ENCODE measurements around the gene PLCH1.

Gene PLCH1

DNA sequence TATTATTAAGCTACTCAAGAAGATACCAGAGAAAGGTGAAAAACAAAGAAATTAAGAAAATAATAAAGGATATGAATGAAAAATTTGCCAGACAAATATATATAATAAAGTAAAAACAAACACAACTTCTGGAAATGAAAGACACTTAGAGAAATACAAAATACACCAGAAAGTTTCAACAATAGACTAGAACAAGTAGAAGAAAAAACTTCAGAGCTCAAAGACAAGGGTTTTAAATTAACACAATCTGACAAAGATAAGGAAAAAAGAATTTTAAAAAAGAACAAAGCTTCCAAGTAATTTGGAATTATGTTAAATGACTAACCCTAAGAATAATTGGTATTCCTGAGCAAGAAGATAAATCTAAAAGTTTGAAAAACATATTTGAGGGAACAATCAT, 135.3 kb downstream of the PLCH1 start:
- peaks cover 1% of the 10 kb centered on the region; the same call in 1 of the 2 replicates for H3K27me3 ChIP-seq (replicated peaks; ENCODE audit: control insufficient read depth, insufficient read depth, low read length)
- TF ChIP-seq, protein P1, sequence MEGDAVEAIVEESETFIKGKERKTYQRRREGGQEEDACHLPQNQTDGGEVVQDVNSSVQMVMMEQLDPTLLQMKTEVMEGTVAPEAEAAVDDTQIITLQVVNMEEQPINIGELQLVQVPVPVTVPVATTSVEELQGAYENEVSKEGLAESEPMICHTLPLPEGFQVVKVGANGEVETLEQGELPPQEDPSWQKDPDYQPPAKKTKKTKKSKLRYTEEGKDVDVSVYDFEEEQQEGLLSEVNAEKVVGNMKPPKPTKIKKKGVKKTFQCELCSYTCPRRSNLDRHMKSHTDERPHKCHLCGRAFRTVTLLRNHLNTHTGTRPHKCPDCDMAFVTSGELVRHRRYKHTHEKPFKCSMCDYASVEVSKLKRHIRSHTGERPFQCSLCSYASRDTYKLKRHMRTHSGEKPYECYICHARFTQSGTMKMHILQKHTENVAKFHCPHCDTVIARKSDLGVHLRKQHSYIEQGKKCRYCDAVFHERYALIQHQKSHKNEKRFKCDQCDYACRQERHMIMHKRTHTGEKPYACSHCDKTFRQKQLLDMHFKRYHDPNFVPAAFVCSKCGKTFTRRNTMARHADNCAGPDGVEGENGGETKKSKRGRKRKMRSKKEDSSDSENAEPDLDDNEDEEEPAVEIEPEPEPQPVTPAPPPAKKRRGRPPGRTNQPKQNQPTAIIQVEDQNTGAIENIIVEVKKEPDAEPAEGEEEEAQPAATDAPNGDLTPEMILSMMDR (IDR thresholded peaks at IDR 0.05; ENCODE audit: insufficient read depth, low read length, poor library complexity, severe bottlenecking) = no peak
- DNase-seq (ENCODE audit: extremely low read depth, insufficient read length) = no peak
- no peak overlapping the region for H3K4me3 ChIP-seq (replicated peaks; ENCODE audit: low read depth, low read length)
- H3K36me3 ChIP-seq (ENCODE audit: control insufficient read depth, insufficient read depth, low read length) = no peaks in the 10 kb centered on the region

DNA sequence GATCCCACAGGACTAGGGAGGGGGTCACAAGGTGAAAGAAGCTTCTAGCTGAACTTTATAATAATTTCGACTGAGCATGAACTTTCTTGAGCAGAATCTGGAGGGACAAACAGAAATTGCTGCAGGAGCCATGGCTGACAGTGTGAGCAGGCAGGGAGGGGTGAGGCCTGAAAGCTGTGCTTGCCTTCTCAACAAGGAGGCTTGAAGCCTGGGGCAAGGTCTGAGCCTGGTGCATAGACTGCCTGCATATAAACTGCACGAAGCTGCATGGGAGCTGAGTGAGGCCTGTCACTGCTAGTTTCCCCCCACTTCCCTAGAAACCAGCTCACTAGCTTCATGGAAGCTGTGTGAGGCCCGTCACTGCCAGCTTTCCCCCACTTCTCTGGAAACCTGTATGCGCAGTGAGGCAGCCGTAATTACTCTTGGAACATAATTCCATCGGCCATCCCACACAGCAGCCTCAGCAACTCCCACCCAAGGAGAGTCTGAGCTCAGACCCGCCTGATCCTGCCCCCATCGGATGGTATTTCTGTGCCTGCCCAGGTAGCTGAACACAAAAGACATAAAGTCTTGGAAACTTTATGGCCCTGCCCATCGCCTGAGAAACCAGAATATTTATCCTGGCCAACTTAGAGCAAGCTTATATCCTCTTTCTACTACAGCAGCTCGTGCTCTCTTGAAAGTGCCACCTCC, 136.5 kb downstream of the PLCH1 start:
- no peak overlapping the region for H3K4me3 ChIP-seq (replicated peaks; ENCODE audit: low read depth, low read length)
- H3K36me3 ChIP-seq (ENCODE audit: control insufficient read depth, insufficient read depth, low read length) = no peaks in the 10 kb centered on the region
- TF ChIP-seq, protein P1 (IDR thresholded peaks at IDR 0.05; ENCODE audit: insufficient read depth, low read length, poor library complexity, severe bottlenecking) = no peak
- no peak for DNase-seq (ENCODE audit: extremely low read depth, insufficient read length)
- H3K27me3 ChIP-seq (replicated peaks; ENCODE audit: control insufficient read depth, insufficient read depth, low read length) = peaks cover 1% of the 10 kb centered on the region; the same call in 1 of the 2 replicates

DNA sequence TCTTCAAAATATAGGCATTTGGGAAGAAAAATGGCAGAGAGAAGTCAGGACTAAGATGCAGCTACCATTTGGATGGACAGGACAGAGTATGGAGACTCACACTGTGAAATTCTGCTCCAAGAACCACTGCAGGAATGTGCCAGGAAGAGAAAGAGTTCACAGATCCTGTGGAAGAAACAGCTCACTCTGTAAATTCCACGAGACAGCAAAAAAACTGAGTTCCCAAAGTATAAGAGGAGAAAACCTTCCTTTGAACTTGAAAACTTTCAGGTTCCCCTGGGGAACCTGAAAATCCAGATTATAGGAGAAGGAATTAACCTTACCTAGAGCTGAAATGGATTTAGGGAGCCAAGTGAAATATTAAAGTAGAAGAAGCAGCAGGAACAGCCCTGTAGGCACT, 137.1 kb downstream of the PLCH1 start:
- TF ChIP-seq, protein P1 (IDR thresholded peaks at IDR 0.05; ENCODE audit: insufficient read depth, low read length, poor library complexity, severe bottlenecking) = no peak
- Histone ChIP-seq H3K4me3 (replicated peaks; ENCODE audit: low read depth, low read length) (no peak overlapping the region), H3K36me3 (ENCODE audit: control insufficient read depth, insufficient read depth, low read length) (no peaks in the 10 kb centered on the region), H3K27me3 (replicated peaks; ENCODE audit: control insufficient read depth, insufficient read depth, low read length) (peaks cover 1% of the 10 kb centered on the region; the same call in 1 of the 2 replicates)
- no peak for DNase-seq (ENCODE audit: extremely low read depth, insufficient read length)

DNA sequence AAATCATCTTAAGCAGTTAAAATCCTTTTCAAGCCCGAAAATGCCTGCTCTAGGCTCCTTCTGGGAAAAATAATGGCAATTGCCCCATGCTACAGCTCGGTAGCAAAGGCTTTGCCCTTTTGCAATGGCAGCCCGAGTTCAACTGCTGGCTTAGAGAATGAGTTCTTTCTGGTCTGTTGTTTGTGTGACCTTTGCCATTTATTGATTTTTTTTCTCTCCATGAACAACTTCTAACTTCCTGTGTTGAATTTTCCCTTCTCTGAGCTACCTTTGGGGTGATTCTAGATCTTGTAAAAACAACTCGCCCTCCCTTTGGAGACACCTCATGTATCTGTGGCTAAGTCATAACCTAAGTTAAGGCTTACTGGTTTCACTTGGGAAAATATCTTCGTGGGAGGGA, 139.3 kb downstream of the PLCH1 start:
- Histone ChIP-seq H3K4me3 (replicated peaks; ENCODE audit: low read depth, low read length) (no peak overlapping the region), H3K27me3 (replicated peaks; ENCODE audit: control insufficient read depth, insufficient read depth, low read length) (peaks cover 1% of the 10 kb centered on the region; the same call in 1 of the 2 replicates), H3K36me3 (ENCODE audit: control insufficient read depth, insufficient read depth, low read length) (no peaks in the 10 kb centered on the region)
- TF ChIP-seq, protein P1 (IDR thresholded peaks at IDR 0.05; ENCODE audit: insufficient read depth, low read length, poor library complexity, severe bottlenecking) = no peak
- DNase-seq (ENCODE audit: extremely low read depth, insufficient read length) = no peak

DNA sequence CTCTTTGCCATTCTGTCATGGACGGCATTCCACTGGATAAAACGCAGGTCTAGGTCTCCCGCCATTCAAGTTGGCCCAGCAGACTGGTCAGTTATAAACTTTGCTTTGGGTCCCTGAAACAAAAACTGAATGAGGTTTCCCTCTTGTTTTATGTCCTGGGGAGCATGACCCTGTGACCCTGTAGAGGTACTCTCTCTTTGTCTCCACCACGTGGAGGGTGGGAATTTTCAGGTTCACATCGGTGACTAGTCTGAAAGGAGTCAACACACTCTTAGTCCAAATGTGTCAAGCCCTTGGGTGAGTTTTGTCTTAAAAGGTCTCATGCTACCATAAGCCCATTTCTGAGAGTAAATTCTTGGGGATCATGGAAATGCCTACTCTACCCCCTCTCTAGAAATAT, 139.9 kb downstream of the PLCH1 start:
- TF ChIP-seq, protein P1 (IDR thresholded peaks at IDR 0.05; ENCODE audit: insufficient read depth, low read length, poor library complexity, severe bottlenecking) = no peak
- DNase-seq (ENCODE audit: extremely low read depth, insufficient read length) = no peak
- H3K36me3 ChIP-seq (ENCODE audit: control insufficient read depth, insufficient read depth, low read length) = no peaks in the 10 kb centered on the region

More for the DNA sequence above, 139.9 kb downstream of the PLCH1 start:
- peaks cover 1% of the 10 kb centered on the region; the same call in 1 of the 2 replicates for H3K27me3 ChIP-seq (replicated peaks; ENCODE audit: control insufficient read depth, insufficient read depth, low read length)
- no peak overlapping the region for H3K4me3 ChIP-seq (replicated peaks; ENCODE audit: low read depth, low read length)
